ENCODE results near the gene OBSCN.

Gene OBSCN, protein sequence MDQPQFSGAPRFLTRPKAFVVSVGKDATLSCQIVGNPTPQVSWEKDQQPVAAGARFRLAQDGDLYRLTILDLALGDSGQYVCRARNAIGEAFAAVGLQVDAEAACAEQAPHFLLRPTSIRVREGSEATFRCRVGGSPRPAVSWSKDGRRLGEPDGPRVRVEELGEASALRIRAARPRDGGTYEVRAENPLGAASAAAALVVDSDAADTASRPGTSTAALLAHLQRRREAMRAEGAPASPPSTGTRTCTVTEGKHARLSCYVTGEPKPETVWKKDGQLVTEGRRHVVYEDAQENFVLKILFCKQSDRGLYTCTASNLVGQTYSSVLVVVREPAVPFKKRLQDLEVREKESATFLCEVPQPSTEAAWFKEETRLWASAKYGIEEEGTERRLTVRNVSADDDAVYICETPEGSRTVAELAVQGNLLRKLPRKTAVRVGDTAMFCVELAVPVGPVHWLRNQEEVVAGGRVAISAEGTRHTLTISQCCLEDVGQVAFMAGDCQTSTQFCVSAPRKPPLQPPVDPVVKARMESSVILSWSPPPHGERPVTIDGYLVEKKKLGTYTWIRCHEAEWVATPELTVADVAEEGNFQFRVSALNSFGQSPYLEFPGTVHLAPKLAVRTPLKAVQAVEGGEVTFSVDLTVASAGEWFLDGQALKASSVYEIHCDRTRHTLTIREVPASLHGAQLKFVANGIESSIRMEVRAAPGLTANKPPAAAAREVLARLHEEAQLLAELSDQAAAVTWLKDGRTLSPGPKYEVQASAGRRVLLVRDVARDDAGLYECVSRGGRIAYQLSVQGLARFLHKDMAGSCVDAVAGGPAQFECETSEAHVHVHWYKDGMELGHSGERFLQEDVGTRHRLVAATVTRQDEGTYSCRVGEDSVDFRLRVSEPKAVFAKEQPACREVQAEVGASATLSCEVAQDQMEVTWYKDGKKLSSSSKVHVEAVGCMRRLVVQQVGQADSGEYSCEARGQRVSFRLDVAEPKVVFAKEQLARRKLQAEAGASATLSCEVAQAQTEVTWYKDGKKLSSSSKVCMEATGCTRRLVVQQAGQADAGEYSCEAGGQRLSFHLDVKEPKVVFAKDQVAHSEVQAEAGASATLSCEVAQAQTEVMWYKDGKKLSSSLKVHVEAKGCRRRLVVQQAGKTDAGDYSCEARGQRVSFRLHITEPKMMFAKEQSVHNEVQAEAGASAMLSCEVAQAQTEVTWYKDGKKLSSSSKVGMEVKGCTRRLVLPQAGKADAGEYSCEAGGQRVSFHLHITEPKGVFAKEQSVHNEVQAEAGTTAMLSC (N-terminal part only)

GRCh38 chr1:228207851-228208821, at the start of gene OBSCN:
Gene OBSCN (plus strand): TSS chr1:228208044. CDS start chr1:228211784, 3,740 bp downstream.
- no peak for DNase-seq

DNA sequence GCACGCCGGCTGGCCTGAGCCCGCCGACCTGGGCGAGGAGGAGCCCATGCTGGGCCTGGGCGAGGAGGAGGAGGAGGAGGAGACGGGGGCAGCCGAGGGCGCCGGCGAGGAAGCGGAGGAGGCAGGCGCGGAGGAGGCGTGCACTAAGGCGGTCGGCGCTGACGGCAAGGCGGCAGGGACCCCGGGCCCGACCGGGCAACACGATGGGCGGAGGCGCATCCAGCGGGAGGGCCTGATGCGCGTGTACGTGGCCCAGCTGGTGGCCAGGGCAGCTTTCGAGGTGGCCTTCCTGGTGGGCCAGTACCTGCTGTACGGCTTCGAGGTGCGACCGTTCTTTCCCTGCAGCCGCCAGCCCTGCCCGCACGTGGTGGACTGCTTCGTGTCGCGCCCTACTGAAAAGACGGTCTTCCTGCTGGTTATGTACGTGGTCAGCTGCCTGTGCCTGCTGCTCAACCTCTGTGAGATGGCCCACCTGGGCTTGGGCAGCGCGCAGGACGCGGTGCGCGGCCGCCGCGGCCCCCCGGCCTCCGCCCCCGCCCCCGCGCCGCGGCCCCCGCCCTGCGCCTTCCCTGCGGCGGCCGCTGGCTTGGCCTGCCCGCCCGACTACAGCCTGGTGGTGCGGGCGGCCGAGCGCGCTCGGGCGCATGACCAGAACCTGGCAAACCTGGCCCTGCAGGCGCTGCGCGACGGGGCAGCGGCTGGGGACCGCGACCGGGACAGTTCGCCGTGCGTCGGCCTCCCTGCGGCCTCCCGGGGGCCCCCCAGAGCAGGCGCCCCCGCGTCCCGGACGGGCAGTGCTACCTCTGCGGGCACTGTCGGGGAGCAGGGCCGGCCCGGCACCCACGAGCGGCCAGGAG, 49.5 kb upstream of the OBSCN start:
- no peak for DNase-seq

DNA sequence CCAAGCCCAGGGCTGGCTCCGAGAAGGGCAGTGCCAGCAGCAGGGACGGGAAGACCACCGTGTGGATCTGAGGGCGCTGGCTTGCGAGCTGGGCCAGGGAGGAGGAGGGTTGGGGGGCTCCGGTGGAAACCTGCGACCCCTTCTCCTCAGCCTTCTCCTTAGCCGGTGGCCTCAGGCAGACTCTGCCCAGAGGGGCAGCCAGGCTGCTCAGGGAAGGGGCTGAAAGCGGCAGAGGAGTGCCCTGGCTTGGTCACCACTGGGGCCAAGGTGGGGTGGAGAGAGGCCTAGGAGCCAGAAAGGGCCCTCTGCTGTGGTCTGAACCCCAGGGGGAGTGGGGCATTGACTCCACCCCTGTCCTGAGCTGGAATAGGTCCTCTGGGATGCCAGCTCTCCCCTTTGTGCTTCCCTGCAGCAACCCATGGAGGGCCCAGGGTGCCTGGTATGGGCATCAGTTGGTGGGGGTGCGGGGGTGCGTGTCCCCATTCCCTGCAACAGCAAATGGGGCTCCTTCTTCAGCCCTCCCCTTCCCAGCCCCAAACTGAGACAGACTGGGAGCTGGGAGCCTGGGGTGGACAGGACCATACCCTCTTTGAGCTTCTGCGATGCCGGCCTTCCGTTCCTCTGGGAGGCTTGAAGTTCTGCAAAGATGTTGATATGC, 48.7 kb upstream of the OBSCN start:
- no peak for DNase-seq

DNA sequence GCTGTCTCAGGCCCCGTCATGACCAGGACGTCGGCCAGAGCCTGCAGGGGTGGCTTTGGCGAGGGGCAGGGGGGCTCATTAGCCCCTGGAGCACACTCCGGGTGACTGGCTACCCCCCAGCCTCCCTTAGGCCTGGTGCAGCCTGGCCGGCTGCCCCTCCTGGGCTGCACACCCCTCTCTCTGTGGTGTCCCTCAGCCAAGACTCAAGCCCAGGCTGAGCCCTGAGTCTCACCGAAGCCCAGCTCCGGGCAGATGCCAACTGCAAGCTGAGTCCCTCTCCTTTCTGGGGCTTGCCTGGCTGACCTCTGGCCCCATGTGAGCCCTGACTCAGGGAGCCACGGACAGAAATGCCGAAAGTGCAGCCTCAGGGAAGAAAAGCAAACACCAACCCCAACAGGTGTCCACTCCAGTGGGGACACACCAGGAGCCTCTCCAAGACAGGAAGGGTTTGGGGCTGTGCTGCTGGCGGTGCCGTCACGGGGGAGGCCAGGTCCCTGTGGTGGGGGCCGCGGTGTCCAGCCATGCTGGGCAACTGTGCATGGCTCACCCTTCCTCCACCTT, 47.6 kb upstream of the OBSCN start:
- DNase-seq, result no peak

- DNase-seq, result no peak
Measured at GRCh38 chr1:228161362-228161761, 46.5 kb upstream of the OBSCN start.

GRCh38 chr1:228161866-228162265, 46.0 kb upstream of the OBSCN start:
- no peak for DNase-seq

DNA sequence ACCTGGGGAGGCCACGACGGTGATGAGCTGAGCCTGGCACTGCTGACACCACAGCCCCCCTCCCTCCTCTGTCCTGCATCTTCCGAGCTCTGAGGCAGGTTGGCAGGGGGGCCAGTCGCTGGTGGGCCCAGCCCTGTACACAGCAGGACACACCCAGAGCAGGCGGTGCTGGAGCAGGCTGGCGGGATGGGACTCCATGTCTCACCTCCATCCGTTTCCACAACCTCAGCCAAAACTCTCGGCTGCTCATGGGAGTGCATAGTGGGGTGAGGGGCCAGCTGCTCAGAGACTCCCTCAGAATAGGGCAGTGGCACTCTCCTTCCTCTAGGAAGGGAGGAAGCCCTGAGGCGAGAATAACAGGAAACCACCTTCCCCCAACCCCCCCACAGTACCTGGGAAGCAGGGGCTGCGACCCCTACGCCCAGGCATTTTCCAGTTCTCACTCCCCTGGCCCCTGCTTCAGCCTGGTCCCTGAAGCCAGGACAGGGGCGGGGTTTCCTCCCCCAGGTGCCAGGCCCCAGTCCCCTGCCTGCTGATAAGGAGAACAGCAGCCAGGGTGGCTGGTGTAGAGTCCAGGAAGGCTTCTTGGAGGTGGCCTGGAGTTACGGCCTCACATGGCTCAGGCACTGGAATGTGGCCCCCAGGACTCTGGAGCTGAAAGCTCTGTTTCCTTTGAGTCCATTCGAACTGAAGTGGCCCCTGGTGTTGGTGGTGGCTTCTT, 45.4 kb upstream of the OBSCN start:
- no peak for DNase-seq

GRCh38 chr1:228163007-228163753, 44.7 kb upstream of the OBSCN start:
- DNase-seq, result no peak

GRCh38 chr1:228163776-228164519, 43.9 kb upstream of the OBSCN start:
- no peak for DNase-seq

GRCh38 chr1:228164561-228165371, 43.1 kb upstream of the OBSCN start:
- no peak for DNase-seq

GRCh38 chr1:228165372-228166169, 42.3 kb upstream of the OBSCN start, which contains the start of gene IBA57:
Gene IBA57 (plus strand): TSS chr1:228165804. CDS start chr1:228165817, 13 bp downstream.
- peak; percentile 87 for DNase-seq

DNA sequence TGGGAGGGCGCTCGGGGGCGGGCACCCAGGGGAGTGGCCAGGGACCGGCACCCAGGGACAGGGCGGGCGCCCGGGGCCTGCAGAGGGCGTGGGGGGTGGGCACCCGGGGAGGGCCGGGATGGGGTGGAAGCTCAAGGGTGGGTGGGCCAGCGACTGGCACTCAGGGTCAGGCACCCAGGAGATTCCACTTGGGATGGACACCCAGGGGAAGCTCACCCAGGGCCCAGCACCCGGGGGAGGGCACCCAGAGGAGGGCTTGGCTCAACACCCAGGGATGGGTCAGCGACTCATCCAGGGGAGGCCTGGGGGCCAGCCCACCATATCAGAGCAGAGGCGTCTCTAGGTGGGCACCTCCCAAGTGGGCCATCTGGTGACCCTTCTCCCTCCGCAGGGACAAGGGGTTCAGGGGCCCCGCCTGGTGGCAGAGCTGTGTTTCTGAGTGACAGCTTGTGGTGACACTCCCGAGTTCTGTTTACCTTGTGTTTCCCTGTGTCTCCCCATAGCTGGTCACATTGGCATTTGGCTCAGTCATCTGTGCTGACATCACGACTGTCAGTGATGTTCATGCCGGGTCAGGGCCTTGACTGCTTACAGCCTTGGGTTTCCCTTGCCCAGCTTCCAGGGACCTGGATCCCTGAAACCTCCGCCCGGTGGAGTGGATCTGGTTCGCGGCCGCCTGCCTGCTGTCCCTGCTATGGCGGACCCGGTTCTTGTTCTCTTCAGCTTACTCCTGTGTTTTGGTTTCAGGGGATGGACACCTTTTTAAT, 41.5 kb upstream of the OBSCN start:
- DNase-seq, result peak; percentile 49

GRCh38 chr1:228168563-228169270, 39.1 kb upstream of the OBSCN start:
- DNase-seq, result no peak

- DNase-seq, result no peak
Measured at GRCh38 chr1:228169345-228169744, 38.5 kb upstream of the OBSCN start.
